ENCODE results near the gene TP53BP2.

Gene TP53BP2

DNA sequence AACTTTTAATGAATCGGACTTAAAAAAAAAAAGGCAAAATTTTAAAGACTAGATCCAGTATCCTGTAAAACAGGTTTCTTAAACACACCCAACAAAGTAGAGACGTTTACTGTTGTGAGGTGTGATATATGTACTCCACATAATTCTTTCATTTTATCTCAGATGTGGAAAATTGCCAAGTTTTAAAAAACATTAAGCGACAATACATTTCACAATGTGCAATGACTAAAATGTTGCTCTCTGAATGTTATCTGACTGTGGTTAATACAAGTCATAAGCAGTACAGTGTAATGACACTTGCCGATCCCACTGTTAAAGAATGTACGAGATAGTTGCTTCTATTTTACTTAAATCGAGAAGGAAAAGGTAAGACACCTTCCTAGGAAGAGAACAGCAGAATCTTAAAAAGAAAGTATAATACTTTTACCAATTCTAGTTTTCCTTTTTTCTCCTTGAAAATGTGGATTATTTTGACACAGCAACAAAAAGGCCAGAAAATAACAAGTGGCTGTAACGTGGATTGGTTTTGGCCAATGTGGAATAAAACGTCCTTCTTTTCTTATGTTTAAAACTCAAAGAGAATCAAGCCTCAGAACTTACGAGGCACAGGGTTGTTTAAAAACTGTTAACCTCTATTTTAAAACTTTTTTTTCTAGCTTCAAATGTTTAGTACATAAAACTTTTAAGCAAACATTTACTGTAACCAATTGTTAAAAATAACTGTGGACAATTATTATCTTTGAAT is 51.4 kb downstream of the TP53BP2 start:
- DNase-seq (ENCODE audit: low read depth): peak; percentile 54
- H3K4me3 ChIP-seq (ENCODE audit: low read length): no peak overlapping the region
- no peak for TF ChIP-seq CTCF (IDR thresholded peaks at IDR 0.05; ENCODE audit: insufficient read depth, low read depth, low read length, missing control alignments)

DNA sequence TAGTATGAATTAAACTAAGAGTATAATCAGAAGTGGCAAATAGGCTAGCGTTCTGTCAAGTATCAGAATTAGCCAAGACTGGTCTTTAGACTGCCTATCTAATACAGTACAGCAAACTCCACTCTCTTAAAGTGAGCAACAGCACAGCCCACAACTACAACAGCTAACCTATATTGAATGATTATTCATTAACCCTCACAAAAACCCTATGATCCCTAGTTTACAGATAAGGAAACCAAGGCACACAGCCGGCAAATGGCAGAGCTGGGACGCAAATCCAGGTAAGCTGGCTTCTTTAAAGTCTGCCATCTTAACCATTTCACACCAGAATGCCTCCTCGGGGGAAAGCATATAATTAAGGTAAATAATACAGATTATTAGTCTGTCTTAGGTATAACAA is 52.0 kb downstream of the TP53BP2 start:
- no peak for DNase-seq (ENCODE audit: low read depth)
- H3K4me3 ChIP-seq (ENCODE audit: low read length): no peak overlapping the region

DNA sequence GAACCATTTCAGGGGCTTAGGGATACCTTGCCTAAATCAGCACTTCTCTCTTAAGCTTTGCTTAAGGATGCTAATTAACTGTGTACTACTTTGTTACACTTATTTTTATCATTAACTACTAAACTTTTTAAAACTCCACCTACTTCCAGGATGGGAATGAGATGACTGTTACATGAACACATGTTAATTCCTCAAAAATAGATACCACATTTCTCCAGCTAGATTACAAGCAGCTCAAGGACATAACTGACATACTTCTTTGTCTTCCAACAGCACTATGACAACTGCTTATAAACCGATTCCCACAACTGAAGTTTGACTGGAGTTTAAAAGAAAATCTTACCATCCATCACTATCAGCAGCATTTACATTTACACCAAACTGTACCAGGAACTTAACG is 53.7 kb downstream of the TP53BP2 start:
- H3K4me3 ChIP-seq (ENCODE audit: low read length): no peak overlapping the region
- no peak for DNase-seq (ENCODE audit: low read depth)
- no peak for TF ChIP-seq CTCF (IDR thresholded peaks at IDR 0.05; ENCODE audit: insufficient read depth, low read depth, low read length, missing control alignments)

More for the DNA sequence above, 52.0 kb downstream of the TP53BP2 start:
- TF ChIP-seq CTCF (IDR thresholded peaks at IDR 0.05; ENCODE audit: insufficient read depth, low read depth, low read length, missing control alignments): no peak

DNA sequence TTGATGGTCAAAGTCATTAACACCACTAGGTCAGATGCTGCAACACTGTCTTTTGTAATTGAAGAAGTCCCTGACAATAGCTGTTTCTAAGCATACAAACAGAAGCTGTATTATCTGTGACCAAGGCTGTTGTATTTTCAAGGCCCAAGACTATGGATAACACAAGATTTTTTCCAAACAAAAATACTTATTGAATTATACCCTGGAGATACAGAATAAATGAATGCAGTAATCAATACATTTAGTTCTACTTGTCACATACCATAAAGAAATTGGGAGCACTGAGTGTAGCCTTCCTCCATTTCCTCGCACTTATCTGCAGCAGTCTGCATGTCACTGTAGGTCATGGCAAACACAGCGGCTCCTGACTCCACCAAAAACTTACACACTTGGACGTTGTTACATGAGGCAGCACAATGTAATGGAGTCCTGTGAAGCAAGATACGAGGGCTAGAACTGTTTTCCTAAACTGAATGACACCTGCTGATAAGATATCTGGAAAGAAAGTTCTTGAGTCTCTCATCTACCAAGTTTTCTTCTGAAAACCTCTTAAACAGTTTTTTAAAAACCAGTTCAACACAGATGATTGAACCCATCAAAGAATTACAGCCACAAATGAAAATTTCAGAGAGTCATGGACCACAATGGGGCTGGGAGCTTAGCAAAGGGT is 56.9 kb downstream of the TP53BP2 start:
- DNase-seq (ENCODE audit: low read depth): no peak
- H3K4me3 ChIP-seq (ENCODE audit: low read length): no peak overlapping the region
- TF ChIP-seq CTCF (IDR thresholded peaks at IDR 0.05; ENCODE audit: insufficient read depth, low read depth, low read length, missing control alignments): no peak

GRCh38 chr1:223785808-223786207 is 59.9 kb downstream of the TP53BP2 start:
- no peak for TF ChIP-seq CTCF (IDR thresholded peaks at IDR 0.05; ENCODE audit: insufficient read depth, low read depth, low read length, missing control alignments)
- H3K4me3 ChIP-seq (ENCODE audit: low read length): no peak overlapping the region
- no peak for DNase-seq (ENCODE audit: low read depth)

GRCh38 chr1:223784541-223784940 is 61.2 kb downstream of the TP53BP2 start:
- TF ChIP-seq CTCF (IDR thresholded peaks at IDR 0.05; ENCODE audit: insufficient read depth, low read depth, low read length, missing control alignments): no peak
- H3K4me3 ChIP-seq (ENCODE audit: low read length): no peak overlapping the region
- no peak for DNase-seq (ENCODE audit: low read depth)
